Hepatic stellate cell (primary cell): ENCODE data around the gene PPM1H.

Experiments
- DNase-seq: peaks from one replicate; pipeline ENCODE4 v3.0.0; 2011; ENCODE audit warnings: low spot score

Gene PPM1H

DNA sequence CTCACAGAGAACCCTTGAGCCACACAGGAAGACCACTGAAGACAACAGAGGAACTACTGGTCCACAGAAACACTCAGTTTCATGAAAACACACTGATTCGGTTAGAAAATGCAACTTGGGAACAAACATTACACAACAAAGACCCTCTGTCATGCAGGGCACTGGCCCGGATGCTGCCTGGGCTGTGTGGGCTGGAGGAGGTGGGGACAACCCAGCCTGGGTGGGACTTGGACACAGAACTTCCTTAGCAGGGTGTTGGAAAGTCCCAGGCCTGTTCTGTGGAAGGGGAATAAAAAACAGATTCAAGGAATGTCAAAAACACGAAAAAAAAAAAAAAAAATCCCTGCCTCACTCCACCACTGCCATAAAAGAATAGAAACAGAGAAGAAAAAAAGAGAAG lies 287.4 kb downstream of the PPM1H start:
- DNase-seq, result no peak

DNA sequence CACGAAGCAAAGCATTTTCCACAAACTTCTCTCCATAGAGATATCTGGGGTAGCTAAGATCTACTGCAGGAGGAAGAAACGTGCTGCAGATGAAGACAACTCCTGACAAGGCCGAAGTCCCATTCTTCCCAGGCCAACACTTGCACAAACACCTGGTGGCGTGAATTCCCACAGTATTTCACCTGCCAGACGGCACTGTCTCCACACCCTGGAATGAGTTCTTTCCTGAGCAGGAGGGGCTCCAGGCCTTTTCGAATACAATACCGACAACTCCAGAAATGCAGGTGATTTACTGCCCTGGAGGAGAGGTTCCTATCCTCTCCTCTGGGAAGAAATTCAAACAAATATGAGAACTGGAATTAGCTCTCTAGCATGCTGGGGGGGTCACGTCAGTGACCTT lies 288.4 kb downstream of the PPM1H start:
- no peak for DNase-seq

DNA sequence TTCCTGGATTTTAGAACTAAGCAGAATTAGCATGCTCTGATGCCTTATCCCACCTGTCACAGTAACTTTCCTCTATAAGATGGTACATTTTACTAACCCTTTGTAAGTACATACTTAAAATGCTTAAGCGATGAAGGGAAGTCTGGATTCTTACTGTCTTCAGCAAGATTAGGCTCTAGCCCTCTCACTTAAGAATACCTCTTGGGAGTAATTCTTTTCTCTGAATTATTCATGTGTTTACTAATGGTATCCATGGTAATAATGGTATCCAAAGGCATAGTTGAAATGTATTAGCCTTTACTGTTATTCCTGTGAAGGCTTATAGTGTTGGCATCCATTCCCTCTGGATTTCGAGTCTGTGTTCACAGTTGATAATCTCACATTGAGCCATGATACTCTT lies 291.5 kb downstream of the PPM1H start:
- DNase-seq, result peak; percentile 24

DNA sequence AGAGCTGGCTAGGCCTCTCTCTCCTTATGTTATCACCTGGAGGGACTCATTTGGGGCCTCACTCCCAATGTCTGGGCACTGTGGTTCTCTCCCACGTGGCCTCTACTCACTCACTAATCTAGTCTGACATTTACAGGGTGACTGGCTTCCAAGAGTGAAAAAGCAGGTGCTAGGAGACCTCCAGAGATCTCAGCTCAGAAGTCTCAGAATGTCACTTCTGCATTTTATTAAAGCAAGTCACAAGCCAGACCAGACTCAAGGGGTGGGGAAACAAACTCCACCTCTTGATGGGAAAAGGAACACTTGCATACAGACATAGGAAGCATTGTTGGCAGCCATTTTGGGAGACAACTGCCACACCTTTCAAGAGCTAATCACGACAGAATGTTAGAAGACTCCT lies 292.5 kb downstream of the PPM1H start:
- no peak for DNase-seq

DNA sequence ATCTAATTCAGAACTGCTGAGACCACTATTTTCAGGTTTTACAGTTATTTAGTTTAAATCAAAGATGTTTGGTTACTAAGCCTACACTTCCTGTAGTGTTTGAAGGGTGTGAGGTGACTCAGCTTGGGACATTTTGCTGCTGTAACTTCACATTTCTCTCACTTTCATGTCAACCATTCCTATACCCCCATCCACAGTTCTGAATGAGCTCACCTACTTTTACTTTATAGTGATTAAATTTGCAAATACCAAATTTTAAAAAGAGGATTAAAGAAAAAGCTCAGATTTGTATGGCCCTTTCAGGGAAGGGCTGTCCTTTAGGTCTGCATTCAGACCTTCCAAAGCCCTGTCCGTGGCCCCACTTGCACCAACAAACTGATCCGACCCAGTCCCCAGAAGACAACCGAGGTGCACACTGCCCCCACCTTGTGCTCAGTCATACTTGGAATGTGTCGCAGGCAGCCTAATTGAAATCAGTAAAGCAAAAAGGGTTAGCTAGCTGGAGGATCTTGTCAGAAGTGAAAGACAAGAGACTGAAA lies 294.0 kb downstream of the PPM1H start:
- DNase-seq, result peak; percentile 45

DNA sequence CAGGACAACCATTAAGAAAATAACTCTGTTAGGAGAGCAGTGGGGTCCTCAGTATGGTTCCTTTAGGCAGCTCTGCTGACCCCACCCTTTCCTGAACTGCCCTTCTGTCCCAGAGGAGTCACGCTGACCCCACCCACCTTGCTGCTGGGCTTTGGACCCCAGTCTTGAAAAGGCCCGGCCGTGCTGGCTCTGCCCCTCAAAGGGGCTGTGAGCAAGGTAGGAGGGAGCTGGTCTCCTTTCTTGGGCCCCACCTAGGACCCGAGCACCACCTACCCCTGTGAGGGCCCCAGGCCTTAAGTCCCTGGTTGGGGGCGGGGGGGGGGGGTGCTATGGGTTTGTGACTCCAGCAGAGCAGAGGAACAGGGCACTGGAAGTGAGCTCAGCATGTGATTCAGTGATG lies 297.3 kb downstream of the PPM1H start:
- no peak for DNase-seq

DNA sequence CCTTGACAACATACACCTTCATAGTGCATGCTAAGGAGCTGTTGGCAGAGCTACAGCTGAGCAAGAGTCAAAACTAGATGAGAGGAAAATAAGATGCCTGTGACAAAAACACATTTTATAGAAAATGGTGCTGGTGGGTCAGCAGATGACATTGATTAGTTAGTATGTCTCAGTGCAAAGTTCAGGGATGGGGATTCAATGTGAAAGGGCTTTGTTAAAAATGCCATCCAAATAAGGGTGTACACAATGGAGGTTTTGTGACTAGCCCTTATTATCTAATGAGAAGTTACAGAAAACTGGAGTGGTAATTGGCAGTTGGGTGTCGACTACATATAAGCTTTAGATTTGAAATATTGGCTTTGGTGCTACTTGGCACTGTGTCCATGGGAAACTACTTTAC lies 299.3 kb downstream of the PPM1H start:
- no peak for DNase-seq

DNA sequence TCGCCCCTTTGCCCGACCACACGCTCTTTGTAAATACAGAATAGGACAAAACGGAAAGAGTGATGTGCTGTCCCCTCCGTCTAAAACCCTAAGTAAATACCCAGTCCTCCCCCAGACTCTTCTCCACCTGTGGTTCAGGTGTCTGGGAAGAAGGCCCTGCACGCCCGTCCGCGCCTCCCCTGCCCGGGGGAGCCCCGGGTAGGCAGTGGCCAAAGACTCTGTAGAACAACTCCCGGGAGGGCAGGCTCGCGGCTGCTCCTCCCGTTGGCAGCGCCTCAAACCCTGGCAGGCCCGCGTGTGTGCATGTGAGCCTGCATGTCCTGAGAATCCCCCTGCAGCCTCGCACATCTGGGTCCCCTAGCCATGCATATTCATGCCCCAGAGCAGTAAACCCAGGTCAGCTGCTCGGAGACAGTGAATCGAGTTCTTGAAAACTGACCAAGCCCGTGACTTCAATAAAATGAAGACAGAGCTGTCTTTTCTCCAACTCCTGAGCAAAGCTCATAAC lies 302.5 kb downstream of the PPM1H start:
- peak; percentile 56 for DNase-seq

DNA sequence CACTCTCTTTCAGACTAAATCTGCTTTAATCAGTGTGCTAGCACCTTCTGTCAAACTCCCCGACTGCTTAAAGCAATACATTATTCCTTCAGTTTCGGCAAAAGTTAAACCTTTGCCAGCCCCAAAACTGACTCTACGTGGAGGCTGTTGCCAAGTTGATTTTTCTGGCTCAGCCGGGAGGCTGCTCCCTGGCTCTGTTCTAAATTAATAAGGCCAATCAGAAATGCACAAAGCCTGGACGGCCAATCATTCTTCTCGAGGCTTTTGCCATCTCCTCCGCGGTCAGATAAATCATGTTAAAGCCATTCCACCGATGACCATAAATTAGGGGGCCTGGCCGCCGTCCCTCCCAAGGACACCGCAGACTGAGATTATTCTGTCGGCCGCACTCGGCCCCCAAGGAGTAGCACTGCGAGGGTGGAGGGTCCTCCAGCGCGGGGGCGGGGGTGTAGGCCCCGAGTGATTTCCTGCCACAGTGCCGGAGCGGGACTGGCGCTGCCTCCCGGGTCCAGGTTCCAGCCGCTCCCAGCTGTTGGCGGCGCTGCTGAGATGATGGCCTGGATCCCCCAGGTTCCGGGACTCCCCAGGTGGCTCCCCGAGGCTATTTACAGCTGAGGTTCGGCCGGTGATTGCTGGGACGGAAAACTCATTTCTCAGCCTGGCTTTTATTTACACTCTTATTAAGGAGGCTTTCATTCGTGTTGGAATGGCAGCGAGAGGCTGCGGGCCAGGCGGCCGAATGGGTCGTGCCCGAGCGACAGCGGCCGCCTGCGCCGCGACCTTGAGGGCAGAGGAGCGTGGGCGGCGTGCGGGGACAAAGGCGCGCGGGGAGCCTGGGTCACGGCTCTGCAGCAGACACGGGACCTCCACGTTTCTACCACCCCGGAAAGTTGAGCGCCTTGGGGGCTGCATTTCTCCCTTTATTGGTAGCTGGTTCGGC lies 303.2 kb downstream of the PPM1H start:
- peak; percentile 91 for DNase-seq

DNA sequence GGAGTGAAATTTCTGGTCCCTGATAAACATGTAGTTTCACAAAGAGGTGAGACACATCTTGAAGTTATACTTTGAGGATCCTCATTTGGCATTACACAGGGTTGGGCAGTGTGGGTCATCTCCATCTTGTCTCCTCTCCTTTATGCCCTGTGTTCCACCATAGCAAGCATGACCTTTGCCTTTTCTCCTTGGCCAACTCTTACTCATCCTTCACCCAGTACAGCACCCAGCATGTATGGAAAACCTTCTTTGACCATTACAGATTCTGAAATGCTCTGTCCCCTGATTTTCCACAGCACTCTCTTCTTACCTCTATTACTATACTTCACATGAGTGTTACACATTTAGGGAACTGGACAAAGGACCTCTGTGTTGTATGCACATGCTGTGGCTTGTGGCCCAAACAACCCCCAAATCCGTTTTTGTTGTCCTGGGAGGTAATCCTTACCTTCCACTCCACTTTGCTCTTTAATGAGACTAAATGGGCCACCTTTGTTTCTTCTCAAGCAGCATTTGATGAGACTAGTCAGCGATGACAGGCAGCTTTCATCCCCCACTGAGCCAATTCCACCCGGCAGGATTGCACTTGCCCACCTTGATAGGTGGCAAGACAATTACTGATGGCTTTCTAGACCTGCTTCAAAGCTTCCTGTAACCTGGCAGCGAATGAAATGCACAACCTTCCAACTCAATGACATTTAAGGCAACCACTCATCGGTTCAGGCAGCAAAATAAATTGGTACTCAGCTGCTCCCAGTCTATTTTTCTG lies 304.8 kb downstream of the PPM1H start:
- no peak for DNase-seq

DNA sequence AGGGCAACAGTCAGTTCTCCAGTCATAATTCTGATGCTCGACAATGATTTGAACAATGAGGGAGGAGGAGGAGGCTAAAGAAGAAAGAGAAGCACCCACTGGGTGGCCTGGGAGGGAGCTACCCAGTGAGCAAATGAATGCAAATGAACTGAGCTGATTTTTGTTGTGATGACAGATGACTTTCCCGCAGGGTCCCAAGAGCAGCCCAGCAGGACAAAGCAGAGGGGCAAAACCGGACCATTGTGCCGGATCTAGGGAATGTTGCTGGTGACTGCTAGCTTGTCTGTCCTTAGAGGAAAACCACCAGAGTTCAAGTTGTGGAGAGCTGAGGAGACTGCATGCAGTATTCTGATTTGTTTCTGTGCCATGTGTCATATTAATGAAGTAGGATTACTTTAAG lies 305.5 kb downstream of the PPM1H start:
- no peak for DNase-seq

DNA sequence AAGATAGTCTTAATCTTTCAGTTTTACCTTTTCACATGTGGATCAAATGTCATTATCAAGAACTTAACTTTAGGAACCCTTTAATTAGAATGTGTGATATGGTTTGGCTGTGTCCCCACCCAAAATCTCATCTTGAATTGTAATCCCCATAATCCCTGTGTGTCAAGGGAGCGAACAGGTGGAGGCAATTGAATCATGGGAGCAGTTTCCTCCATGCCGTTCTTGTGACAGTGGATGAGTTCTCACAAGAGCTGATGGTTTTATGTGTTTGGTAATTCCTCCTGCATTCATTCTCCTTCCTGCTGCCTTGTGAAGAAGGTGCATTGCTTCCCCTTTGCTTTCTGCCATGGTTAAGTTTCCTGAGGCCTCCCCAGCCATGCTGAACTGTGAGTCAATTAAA lies 307.8 kb downstream of the PPM1H start:
- DNase-seq, result no peak

DNA sequence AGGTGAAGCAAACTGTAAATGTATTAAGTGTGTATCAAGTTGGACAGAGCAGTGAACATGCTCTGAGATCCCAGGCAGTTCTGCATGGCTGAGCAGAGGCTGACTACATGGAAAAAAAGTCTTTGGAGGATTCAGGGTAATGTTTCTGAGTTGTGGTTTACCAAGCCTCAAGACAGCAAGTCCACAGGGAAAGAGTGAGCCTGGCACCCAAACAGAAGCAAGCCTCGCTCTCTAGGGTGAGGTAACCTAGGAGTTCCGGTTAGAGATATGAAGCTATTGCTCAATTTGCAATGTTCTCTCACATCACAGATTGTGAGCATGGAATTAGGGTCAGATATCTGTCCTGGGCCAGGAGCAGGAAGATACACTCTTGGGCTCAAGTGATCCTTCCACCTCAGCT lies 309.7 kb downstream of the PPM1H start:
- DNase-seq, result no peak

DNA sequence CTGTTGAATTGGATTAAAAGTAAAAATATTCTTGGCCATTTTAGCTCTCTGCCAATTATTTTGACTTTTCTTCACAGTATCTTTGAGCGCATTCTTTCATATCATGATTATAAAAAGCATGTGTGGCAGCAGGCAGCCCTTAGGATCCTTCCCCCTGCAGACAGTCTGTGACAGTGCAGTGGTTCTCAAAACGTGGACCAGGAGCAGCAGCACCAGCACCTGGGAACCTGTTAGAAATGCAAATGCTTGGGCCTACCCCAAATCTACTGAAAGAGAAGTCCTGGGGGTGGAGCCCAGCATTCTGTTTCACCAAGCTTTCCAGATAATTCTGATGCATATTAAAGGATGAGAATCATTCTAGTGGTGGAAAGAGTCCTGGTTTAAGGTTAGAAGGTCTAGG lies 312.8 kb downstream of the PPM1H start:
- DNase-seq, result no peak

DNA sequence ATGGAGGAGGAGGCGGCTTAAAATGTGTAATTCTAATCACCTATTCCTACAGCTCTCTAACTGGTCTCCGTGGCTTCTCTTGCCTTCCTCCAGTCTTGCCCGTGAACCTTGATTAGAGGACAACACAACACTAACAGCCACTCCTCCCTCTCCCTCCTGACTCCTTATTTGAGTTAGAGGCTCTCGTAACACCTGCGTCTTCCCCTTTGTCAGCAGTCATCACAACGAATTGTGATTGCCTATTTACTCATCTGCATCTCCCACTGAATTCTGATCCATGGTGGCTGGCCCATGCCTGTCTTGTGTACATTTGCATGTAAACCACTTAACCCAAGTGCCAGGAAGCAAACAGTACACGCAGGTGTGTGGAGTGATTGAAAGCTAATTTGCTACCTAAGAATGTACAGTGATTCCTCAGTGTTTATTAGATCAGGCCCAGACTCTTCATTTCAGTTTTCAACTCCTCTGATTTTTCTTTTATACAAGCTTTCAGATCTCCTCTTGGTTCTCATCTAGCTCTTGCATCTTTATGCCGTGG lies 313.8 kb downstream of the PPM1H start:
- no peak for DNase-seq

DNA sequence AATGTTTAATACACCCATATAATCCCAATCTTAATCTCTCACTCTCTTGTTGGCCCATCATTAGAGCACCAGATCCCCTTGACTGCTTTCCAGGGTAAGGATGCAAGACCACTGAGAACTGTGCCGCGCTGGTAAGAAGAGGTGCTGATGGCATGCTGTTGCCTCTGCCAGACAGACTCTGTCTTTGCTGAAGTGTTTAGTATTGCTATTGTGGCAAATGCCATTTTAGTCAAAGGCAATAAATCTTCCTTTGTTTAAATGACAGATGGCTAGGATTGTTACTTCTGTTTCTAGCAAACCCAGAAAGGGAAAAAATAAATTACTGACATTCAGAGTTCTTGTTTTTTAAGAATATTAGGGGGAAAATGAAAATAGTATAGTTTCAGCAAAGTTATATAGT lies 316.0 kb downstream of the PPM1H start:
- DNase-seq, result no peak

DNA sequence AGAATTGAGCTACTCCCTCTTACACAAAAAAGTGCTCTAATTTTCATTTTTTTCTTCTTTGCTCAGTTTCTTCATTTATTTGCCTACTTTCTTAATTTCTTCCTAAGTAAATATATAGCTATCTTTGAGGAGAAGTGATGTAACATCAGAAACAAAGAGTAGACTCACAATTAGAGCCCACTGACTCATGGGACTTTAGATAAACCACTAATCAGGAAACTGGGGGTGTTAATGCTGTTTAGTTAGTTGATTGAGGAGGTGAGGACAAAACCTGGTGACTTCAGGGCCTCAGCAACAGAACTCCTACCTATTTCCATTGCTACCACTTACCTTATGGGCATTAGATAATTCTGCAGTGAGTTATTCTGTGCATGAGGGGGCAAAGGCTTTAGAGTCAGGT lies 316.6 kb downstream of the PPM1H start:
- DNase-seq, result no peak

DNA sequence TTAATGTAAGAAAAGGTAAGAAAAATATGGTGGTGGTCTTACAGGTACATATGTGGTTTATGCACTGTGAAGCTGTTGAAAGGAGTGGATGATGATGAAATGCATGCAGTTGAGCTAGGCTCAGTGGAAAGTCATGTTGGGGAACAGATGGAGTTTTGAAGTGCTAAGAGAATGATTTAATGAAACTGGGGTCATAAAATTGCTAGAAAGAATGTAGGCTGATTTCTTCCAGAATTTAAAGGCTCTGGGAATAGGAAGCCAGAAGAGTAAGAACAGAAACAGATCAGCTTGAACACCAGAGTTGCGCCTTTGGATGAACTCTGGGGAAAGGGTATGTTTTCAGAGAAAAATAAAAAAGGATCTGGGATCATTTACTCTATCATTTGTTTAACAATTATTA lies 321.9 kb downstream of the PPM1H start:
- DNase-seq, result no peak

DNA sequence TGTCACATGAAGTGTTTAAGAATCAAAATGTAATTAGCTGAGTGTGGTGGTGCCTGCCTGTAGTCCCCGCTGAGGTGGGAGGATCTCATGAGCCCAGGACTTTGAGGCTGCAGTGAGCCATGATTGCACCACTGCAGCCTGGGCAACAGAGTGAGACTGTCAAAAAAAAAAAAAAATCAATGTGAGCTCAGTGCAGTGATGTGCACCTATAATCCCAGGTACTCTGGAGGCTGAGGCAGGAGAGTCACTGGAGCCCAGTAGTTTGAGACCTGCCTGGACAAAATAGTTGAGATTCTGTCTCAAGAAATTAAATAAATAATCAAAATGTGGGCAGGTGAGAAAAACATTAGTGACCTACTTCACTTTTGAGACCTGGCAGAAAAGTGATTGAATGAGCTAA lies 328.3 kb downstream of the PPM1H start:
- no peak for DNase-seq

DNA sequence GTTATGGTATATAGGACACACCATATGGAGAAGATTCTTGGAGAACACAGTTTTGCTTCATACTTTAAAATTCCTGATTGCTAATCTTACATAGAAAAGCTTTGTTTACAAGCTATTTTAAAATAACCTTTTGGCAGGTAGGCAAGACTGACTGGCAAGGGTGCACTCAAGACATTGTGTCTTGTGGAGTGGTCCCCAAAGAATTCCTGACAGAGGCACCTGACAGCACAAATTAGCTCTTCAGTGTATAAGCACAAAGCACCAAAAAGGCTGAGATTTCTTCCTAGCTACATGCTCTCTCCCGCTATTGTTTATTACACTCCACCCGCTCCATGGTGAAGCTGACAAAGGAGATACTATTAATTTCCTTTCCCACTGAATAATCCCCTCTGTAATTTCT lies 329.0 kb downstream of the PPM1H start:
- no peak for DNase-seq

DNA sequence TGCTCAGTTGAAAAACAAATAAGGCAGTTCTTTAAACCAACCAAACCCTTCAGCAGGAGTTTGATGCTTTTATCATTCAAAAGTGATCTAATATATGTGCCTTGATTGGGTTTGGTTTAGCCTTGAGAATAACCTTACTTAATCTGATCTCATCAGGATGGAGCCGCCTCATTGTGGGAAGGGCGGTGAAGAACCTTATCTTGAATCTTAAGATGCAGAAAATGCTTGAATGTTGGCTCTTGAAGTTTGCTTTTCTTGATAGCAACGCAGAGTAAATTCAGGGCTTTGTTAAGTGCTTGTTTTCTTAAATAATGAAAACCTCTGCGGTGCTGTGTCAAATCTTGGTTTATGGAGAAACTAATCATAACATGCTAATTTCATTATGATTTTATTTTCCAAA lies 330.1 kb downstream of the PPM1H start:
- DNase-seq, result peak; percentile 17

DNA sequence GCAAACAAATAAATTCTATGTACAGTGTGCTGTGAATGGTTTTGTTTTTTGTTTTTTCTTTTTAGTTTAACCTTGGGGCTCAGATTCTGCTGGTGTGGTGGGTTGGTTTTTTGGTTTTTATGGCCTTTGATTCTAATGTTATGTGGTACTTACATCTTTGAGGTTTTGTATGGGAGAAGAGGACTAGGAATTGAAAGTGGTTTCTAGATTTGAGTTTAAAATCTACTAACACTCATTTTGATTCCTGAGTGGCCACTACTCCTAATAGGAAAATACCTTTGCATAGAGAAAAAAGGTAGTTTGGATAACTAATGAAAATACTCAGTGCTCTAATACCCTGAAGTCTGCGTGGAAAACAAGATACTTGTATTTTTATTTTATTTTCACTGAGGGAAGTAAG lies 330.6 kb downstream of the PPM1H start:
- DNase-seq, result no peak

DNA sequence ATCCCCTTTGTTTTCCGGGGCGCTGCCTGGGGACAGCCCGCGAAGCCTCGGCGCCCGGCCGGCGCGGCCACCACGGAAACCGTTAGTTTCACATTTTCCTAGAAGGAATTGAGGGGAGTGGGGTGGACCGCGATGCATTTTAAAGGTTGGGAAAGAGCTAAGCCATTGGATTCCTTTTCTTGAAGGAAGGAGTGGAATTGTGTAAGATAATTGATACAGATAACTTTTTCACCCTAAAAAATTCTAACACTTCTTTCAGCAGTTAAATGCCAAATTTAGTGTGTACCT lies 331.2 kb downstream of the PPM1H start:
- DNase-seq, result no peak
